Fibroblast of lung (primary cell): Measurements from ENCODE around the gene CLCNKA.

Experiments used
- EZH2 ChIP-seq: IDR thresholded peaks from 2 replicates; pipeline ENCODE4 v1.5.1; 2012; ENCODE audit warnings: low read length, control low read depth, mild to moderate bottlenecking; ENCODE audit errors: missing control alignments
- TF ChIP-seq, protein P1 (sequence below), 2 donors: IDR thresholded peaks in 1 of 2; conservative IDR thresholded peaks in 1 of 2; 1 replicate in 1 of 2; 2 replicates in 1 of 2; pipeline ENCODE4 v1.5.1; 2011 to 2012; ENCODE audit warnings: low read length in 2 of 2, control low read depth in 1 of 2, inconsistent platforms in 1 of 2, low read depth in 1 of 2, mild to moderate bottlenecking in 1 of 2

DNA sequence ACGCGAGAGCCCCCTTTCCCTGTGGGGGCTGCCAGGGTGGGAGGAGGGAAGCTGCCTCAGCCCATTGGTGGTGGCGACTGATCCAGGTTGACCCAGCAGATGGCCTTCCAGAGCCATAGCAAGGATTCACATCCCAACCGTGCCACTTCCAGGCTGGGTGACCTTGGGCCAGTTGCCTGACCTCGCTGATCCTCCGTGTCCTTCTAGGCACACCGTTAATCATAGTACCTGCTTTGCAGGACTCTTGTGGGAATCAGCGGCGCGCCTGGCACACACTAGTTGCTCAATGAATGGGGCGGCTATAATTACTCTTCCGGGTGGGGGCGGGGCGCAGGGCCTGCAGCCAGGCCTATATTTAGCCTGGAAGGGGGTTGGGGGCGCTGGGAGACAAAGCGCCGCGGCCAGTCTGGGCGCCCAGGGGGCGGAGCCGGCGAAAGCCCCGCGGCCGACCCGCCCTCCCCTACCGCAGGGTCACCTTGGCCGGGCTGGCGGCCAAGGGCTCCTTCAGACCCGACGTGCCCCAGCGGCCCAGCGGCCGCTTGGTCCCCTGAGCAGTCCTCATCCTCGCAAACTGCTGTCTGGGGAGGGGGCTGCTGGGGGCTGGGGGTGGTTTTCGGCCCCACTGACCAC is 9.1 kb upstream of the CLCNKA start:
- TF ChIP-seq, protein P1, sequence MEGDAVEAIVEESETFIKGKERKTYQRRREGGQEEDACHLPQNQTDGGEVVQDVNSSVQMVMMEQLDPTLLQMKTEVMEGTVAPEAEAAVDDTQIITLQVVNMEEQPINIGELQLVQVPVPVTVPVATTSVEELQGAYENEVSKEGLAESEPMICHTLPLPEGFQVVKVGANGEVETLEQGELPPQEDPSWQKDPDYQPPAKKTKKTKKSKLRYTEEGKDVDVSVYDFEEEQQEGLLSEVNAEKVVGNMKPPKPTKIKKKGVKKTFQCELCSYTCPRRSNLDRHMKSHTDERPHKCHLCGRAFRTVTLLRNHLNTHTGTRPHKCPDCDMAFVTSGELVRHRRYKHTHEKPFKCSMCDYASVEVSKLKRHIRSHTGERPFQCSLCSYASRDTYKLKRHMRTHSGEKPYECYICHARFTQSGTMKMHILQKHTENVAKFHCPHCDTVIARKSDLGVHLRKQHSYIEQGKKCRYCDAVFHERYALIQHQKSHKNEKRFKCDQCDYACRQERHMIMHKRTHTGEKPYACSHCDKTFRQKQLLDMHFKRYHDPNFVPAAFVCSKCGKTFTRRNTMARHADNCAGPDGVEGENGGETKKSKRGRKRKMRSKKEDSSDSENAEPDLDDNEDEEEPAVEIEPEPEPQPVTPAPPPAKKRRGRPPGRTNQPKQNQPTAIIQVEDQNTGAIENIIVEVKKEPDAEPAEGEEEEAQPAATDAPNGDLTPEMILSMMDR (conservative IDR thresholded peaks at IDR 0.05 in 1 of 2, IDR thresholded peaks at IDR 0.05 in 1 of 2; ENCODE audit: low read depth in 1 of 2, low read length in 2 of 2): no peak
- no peak for TF ChIP-seq EZH2
